HG03103 (cell line): ENCODE data around the gene MAPKAP1.

Source experiments
- ATAC-seq: cut with Tn5 transposase; IDR thresholded peaks from one replicate; pipeline ENCODE4 v1.9.1; 2021; ENCODE audit warnings: low read depth; ENCODE audit not compliant: unreplicated experiment

Gene MAPKAP1

DNA sequence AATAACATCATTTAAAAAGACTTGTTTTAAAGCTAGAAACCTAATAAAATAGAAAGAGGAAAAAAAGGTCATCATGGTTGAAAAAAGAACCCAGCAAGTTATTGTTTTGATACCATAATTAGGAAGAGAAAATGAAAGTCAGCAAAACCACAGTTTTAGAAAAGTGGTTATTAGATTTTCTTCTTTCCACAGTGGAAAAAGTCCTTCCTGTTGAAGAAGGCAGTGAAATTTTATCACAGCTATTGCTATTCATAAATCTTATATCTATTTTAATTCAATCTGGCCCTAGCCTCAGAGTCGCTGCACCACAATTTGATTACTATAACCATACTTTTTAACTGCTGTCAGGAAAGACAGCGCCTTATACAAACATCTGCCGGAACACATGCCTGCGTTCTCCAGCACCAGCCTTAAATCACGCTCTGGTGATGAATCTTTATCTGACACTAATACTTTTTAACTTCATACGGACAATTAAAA, 60.3 kb downstream of the MAPKAP1 start:
- ATAC-seq, result no peak

DNA sequence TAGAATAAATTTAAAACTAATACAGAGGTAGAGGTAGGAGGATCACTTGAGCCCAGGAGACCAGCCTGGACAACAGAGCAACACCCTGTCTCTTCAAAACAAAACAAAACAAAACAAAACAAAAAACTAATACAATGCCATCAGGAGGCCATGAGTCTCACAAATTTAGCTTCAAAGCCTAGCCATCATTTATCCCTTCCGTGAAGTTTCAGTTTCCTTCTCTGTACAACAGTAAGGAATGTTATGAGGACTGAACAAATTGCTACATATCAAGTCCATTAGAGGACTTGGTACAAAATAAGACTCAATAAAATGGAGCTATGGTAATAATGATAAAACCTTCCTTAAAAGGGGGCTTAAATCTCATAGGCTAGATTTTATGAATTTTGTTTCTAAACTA, 60.8 kb downstream of the MAPKAP1 start:
- no peak for ATAC-seq

DNA sequence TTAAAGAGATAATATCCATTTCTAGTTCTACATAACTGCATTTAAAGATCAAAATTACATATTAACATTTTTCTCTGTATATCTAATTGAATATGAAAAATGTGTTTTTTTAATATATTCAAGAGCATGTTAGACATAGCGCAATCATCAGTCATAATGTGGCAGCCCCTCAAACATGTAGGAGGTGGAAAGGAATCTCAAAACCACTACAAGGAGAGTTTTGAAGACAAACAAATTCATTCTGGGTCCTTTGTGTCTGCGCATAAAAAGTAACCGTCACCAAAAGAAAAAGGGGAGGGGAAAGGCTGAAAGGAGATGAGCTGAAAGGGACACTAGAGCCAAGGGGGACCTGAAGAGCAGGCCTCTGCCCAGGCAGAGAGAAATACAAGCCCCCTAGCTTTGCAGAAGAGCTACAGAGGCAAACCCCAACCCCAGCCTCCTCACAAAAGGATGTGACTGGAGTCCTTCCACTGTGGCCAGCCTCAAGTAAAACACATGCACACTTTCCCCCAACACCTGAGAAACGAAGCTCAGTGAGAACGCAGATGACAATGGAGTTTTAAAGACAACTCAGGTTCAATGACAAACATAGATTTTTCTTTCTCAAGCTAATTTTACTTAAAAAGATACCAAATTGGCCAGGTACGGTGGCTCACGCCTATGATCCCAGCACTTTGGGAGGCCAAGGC, 62.0 kb downstream of the MAPKAP1 start:
- no peak for ATAC-seq

DNA sequence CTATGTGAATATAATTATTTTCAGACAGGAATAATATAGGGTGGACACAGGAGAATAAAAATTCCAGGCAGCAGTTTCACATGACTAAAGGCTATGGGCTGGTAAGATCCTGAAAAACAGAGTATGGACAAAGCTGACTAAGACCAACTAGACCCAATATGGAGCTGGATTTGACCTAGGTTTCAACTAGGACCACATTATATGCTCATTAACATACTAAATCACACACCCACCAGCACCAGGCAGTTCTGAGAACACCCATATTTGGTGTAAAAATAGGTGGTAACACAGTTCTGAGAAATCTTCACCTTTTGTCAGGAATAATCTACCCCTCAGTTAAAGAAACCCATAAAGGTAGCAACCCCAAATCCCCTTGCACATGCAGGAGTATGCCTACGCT, 64.7 kb downstream of the MAPKAP1 start:
- no peak for ATAC-seq

DNA sequence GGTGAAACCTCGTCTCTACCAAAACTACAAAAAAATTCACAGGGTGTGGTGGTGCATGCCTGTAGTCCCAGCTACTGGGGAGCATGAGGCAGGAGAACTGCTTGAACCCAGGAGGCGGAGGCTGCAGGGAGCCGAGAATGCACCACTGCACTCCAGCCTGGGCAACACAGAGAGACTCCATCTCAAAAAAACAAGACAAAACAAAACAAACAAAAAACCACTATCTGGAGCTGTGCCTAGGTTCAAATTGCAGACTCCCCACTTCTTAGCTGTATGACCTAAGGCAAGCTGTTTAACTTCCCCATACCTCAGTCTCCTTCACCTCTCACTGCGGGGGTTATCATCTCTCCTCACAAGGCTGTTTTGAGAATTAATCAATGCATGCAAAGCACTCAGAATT, 68.0 kb downstream of the MAPKAP1 start:
- ATAC-seq, result no peak

DNA sequence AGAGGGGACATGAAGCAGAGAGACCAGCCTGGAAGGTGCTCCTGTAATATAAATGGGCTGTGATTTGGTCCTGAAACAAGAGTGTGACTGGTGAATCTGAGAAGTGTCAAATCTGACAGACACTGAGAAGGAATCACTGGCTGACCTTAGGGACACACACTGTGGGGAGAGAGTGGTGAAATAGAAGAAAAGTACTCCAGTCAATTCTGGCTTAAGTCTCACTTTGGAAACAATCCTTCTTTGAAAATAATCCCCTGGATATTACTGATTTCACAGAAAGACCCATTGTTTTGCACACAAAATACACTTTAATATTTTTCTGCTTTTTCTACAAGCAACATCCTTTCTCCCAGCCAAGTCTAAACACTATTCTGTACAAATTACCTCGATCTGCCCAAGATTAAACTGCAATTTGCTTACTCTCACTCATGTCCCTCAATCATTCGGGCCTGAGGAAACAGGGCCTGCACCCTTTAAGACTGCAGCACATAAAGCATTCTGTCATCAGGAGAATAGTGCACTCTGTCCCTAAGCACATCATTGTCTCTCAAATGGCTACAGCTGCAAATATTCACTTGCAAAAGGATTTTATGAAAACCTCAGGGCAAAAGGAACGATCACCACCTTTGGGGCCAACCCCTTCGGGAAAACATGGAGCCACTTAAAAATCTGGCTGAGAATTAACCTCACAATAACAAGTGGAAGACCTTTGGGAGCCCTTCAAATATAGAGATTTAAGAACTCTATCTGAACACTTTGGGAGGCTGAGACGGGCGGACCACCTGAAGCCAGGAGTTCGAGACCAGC, 68.6 kb downstream of the MAPKAP1 start:
- ATAC-seq, result no peak

DNA sequence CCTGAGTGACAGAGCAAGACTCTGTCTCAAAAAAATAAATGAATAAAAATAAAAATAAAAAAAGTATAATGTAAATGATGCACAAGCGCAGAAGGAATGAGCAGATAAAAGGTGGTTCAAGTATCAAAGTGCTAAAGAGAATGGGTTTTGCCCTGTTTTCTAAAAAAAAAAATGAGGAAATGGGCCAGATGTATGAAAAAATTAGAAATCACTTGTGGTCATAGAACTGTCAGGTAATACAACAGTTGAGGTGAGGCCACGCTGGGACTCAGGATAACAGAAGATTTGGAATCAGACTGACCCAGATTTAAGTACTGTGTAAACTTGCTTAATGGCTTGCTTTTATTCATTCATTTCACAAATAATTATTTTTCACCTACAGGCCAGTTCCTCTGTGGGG, 69.8 kb downstream of the MAPKAP1 start:
- ATAC-seq, result no peak

DNA sequence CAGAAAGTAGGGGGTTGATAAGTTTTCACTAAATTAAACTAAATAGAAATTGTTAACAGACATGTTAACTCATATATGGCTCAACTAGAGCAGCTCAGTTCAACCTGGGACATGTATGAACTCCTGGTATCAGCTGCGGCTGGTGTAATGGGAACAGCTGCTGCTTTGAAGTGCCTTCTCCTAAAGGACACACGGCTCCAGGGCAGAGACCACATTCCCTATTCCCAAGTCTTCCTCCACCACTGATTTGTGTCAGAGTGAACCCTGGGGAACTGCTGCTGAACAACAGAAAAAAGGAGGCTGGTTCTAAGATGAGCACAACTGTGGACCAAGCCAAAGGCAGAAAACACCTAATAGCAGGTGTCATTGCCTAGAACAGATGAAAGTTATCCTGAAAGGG, 71.1 kb downstream of the MAPKAP1 start:
- ATAC-seq, result no peak

DNA sequence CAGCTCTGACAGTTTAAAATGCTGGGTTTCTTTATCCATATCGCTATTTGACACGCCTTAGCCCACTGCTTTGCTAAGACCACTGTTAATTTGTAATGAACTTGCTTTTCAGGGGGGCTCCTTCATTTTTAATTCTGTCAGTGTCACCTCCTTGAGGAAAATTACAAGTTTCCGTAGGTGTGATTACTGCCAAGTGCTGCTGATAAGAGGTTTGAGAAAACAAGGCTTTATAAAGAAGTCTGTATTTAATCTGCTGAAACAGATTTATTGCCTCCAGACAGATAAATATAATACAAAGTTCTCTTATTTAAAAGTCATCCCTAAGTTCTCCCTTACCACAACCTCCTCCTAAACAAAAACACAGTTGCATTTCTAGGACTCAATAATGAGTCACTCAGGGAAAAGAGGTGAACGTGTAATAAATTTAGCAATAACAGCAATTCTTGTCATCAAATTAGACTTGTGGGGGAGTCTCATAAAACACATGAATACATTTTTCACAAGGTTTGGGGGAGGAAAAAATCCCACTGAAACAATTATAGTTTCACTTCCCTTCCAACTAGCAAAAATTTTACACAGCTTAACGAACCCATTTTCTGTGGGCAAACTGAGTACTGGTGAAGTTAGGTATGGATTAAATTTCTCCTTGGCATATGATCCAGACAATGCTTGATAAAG, 72.8 kb downstream of the MAPKAP1 start:
- ATAC-seq, result no peak

DNA sequence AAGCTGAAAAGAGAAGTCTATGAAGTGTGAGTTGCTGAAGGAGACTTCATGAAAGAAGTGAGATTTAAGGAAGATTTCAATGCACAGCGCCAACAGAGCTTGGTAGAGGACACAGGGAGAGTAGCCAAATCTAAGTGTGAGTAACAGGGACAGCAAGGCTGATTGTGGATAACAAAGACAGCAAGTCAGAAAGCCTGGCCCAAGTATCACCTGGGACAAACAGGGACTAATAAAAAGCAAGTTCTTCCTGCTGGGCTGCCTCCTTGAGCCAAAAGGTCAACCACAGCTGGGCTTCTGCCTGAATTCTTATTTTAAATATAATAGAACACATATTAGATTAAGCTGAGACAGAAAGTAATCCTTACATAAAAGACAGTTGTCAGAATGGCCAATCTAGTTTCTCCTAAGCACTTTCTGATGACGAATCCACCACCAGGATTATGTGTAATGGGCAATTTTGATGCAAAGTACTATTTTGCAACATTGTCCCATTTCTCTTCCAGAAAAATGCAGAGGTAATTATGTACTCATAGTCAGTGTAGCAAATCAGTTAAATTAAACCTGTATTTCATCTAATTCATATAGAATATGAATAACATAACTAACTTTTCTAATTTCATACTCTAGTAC, 73.8 kb downstream of the MAPKAP1 start:
- ATAC-seq, result no peak

DNA sequence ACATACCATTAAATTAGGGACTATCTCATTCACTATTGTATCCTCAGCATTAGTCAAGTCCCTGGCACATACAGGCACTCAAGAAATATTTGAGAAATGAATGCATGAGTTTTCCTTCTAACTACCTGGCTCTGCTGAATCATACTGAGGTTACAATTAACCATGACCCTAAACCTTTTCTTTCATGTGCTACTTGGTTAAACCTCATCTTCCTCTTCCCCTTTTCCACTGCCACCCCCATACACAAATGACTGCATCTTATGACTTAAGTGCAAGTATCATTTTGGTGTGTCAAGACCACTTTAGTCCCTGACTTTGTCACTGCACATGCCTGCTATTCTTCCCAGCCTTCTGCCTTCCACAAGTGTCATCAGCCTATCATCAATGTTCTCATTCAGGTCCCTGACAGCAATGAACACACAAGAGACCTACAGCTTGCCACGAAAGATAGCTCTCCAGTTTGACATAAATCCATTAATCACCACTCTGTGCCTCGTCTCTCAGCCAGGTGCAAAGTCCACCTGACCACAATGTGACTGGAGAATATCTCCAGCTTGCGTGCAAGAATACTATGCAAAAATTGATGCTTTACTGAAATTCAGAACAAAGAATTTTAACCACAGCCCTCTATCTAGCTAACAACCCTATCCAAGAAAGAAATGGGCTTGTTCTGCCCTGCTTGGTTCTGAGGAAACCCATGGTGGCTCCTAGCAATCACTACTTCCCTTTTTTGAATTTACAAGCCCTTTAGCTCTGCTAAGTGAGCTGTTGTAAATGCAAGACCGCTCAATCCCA, 74.5 kb downstream of the MAPKAP1 start:
- ATAC-seq, result peak; percentile 44

DNA sequence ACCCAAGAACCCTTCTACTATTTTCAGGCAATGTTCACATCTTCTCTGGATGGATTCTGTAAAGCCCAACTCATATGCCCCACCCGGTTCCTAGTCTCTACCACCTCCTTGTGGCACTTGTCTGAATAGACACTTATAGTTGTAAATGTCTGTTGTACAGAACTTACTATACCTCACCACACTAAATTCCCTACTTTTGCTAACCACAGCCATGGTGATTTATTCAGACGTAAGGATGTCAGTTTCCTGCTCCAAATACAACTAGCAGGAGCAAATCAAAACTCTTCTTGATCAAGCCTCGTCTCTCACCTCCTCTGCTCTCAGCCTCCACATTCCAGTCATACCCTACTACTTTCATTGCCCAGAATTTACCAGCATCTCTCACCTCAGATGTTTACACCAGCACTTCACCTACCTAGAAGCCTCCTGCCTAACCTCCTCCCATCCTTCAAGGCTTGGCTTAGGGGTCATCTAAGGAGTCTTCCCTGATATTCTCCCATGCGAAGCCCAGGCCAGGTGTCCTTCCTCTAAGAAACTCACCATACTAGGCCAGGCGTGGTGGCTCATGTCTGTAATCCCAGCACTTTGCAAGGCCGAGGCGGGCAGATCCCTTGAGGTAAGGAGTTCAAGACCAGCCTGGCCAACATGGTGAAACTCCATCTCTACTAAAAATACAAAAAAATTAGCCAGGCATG, 75.5 kb downstream of the MAPKAP1 start:
- ATAC-seq, result no peak

DNA sequence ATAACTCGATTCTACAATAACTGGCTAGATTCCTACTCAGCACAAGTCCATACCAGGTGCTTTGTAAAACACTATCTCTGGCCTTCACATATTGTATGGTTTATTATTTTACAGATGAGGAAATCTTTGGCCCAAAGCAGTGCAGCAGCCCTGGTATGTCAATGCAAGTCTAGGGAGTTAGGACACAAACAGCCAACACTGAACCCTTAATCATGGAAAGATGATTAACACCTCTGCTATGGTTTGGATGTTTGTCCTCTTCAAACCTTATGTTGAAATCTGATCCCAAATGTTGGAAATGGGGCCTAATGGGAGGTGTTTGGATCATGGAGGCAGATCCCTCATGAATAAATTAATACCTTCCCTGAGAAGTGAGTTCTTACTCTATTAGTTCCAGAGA, 76.6 kb downstream of the MAPKAP1 start:
- ATAC-seq, result no peak

DNA sequence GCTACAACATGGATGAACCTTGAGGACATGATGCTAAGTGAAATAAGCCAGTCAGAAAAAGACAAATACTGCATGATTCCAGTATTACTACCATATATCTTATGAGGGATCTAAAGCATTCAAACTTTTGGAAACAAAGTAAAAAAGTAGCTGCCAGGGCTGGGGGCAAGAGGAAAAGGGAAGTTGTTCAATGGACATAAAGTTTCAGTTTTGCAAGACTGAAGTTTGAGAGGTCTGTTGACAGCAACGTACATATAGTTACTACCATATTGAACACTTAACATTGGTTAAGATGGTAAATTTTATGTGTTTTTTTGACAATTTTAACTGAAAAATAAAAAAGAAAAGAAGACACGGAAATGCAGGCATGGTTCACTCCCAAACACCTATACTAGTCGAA, 77.6 kb downstream of the MAPKAP1 start:
- no peak for ATAC-seq

DNA sequence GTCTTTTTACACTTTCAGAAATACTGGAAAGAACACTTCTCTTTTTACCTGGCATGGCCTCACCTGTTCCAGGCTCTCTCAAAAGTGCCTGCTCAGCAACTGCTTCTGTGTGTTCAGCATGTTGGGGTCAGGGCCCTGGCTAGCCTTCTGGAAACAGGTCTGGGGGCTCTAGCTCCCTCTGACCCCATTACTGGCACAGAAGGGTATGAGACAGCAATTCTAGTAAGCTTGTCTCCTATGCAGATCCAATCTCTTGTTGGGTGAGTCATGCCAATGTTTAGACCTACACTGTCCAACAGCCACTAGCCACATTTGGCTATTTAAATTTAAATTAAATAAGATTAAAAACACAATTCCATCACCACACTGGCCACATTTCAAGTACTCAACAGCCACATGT, 80.8 kb downstream of the MAPKAP1 start:
- ATAC-seq, result no peak

DNA sequence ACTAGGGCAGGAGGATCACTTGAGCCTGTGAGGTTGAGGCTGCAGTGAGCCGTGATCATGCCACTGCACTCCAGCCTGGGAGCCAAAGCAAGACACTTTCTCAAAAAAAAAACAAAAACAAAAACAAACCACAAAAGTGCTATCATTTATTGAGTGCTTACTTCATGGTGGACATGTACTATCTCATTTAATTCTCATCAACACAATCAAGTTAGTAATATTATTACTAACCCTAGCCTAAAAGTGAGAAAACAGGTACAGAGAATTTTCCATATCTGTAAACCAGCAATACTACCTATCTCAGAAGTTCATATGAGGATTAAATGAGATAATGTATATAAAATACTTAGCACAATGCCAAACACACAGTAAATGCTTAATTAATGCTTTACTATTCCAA, 85.8 kb downstream of the MAPKAP1 start:
- no peak for ATAC-seq

DNA sequence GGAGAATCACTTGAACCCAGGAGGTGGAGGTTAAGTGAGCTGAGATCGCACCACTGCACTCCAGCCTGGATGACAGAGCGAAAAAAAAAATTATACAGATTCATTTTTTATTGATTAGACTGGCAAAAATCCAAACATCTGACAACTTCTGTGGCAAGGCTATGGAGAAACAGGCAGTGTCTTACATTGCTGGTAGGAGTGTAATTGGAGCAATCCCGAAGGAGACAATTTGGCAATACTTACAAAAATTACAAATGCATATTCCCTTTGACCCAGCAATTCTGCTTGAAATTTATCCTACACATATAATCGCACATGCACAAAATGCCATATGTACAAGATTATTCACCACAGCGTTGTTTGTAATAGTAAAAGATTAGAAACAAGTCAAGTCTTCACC, 86.8 kb downstream of the MAPKAP1 start:
- no peak for ATAC-seq

DNA sequence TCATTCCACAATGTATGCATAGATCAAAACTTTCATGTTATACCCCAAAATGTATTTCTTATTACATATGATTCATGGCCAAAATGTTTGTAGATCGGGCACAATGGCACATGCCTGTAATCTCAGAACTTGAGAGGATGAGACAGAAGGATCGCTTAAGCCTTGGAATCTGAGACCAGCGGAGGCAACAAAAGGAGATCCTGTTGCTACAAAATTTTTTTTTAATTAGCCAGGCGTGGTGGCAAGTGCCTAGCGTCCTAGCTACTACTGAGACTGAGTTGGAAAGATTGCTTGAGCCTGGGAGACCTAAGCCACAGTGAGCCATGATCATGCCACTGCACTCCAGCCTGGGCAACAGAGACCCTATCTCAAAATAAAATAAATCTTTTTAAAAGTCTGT, 89.9 kb downstream of the MAPKAP1 start:
- ATAC-seq, result no peak

DNA sequence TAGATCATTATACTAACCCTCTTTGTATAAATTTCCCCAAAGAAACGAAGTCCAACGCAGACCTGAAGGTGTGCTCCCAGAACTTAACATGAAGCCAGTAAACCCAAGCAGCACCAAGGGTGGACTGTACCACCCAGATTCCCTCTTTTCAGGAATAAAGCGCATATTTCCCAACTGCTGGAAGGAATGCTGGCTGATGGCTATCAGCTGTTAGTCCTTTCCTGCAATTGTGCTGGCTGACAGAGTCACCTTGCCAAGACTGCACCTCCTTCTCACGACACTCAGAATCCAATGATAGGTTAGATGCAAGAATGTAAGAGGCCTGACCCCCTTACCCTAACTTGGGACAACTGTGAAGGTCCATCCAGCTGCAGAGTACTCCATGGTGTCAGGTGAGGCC, 93.9 kb downstream of the MAPKAP1 start:
- no peak for ATAC-seq

DNA sequence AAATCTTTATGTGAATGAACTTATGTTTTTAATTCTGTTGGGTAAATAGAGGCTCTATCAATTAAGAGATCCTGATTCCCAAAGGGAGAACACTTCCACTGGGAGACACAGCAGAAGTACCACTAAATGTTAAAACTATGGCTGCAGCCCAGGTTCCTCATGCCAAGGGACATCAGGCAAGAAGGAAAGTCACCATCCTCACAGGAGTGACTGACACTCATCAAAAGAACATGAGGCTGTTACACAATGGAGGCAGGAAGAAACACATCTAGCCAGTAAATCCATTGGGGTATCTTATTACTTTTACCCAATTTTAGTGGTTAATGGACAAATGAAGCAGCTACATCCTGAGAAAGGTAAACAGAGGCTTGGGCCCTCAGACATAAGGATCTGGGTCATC, 94.4 kb downstream of the MAPKAP1 start:
- no peak for ATAC-seq
